H1 (cell line): ENCODE results near the gene NDEL1.

ENCODE experiments used
- ATF3 ChIP-seq: IDR thresholded peaks from 2 replicates; pipeline ENCODE4 v1.6.1; 2011; ENCODE audit warnings: low read depth, mild to moderate bottlenecking, low read length; ENCODE audit not compliant: insufficient read depth
- CTCF ChIP-seq, 3 experiments: IDR thresholded peaks; 1 replicate in 2 of 3; 2 replicates in 1 of 3; pipeline versions ENCODE4 v1.5.1 to v1.6.1; 2011; ENCODE audit warnings: low read length in 3 of 3, mild to moderate bottlenecking in 3 of 3, inconsistent platforms in 2 of 3, low read depth in 1 of 3, moderate library complexity in 1 of 3; ENCODE audit not compliant: insufficient read depth in 1 of 3; ENCODE audit errors: control extremely low read depth in 1 of 3
- SRF ChIP-seq: IDR thresholded peaks from 2 replicates; pipeline ENCODE4 v1.6.1; 2011; ENCODE audit warnings: mild to moderate bottlenecking, low read depth, low read length, moderate library complexity
- TEAD4 ChIP-seq: IDR thresholded peaks from 2 replicates; pipeline ENCODE4 v1.6.1; 2012; ENCODE audit warnings: low read depth, low read length, inconsistent platforms, mixed read lengths
- YY1 ChIP-seq: IDR thresholded peaks from 2 replicates; pipeline ENCODE4 v1.6.1; 2011; ENCODE audit warnings: low read depth, mild to moderate bottlenecking, low read length
- ZNF274 ChIP-seq: IDR thresholded peaks from 2 replicates; pipeline ENCODE4 v1.7.0; 2012; ENCODE audit warnings: low read length, borderline replicate concordance; ENCODE audit errors: extremely low read depth

- TF ChIP-seq CTCF (IDR thresholded peaks at IDR 0.05; ENCODE audit: control extremely low read depth in 1 of 3, insufficient read depth in 1 of 3, low read depth in 1 of 3, low read length in 3 of 3) (no peak), YY1 (no peak), TEAD4 (no peak), ZNF274 (no peak), ATF3 (no peak), SRF (no peak)
Measured at GRCh38 chr17:8468980-8469379, 33.3 kb downstream of the NDEL1 start.
